Mesothelial cell of epicardium (in vitro differentiated cells): ENCODE results near the gene TYK2. TPM values are rescaled to one million over a fixed set of nuclear protein-coding genes. Genes with fewer than 3 reads are reported as not detected.

Source experiments
- DNase-seq, 2 experiments: peaks; one replicate each; pipeline ENCODE4 v3.0.0; 2021; ENCODE audit warnings: low spot score in 2 of 2; ENCODE audit not compliant: unreplicated experiment in 2 of 2
- H3K27ac Mint-ChIP-seq: 2 replicates; pipeline ENCODE4 v1.8.0; 2021; ENCODE audit warnings: mixed read lengths
- H3K27me3 Mint-ChIP-seq: 2 replicates; pipeline ENCODE4 v1.8.0; 2021; ENCODE audit warnings: low read depth, mixed read lengths
- H3K36me3 Mint-ChIP-seq: 2 replicates; pipeline ENCODE4 v1.8.0; 2021; ENCODE audit warnings: mixed read lengths
- H3K4me1 Mint-ChIP-seq: 2 replicates; pipeline ENCODE4 v1.8.0; 2021; ENCODE audit warnings: mixed read lengths
- H3K4me3 Mint-ChIP-seq: 2 replicates; pipeline ENCODE4 v1.8.0; 2021; ENCODE audit warnings: mild to moderate bottlenecking, moderate library complexity, mixed read lengths
- H3K9me3 Mint-ChIP-seq: 2 replicates; pipeline ENCODE4 v1.8.0; 2021; ENCODE audit warnings: mixed read lengths
- CTCF ChIP-seq: fragments of 200-600 bp; sonication (generic); IDR thresholded peaks from one replicate; pipeline ENCODE4 v1.5.0; 2021; ENCODE audit warnings: antibody characterized with exemption; ENCODE audit not compliant: unreplicated experiment
- total RNA-seq: library from RNA; stranded (reverse); gene quantifications from 3 replicates; pipeline ENCODE4 v1.2.1, GENCODE V29; 2021

Gene TYK2
- total RNA-seq, 1 donor from 2014 or later, result 142 TPM

- Mint-ChIP-seq H3K4me1 (no peaks in the 10 kb centered on the region), H3K27ac (no peak overlapping the region), H3K27me3 (no peaks in the 10 kb centered on the region), H3K36me3 (peaks cover 39% of the 10 kb centered on the region), H3K9me3 (peaks cover 7% of the 10 kb centered on the region), H3K4me3 (no peak overlapping the region)
- no peak for TF ChIP-seq CTCF
- DNase-seq, result no peak
Measured at GRCh38 chr19:10365518-10365917, 14.9 kb downstream of the TYK2 start.

GRCh38 chr19:10364644-10365043 is 15.7 kb downstream of the TYK2 start:
- Mint-ChIP-seq H3K4me1 (no peaks in the 10 kb centered on the region), H3K4me3 (no peak overlapping the region), H3K9me3 (peaks cover 7% of the 10 kb centered on the region), H3K27me3 (no peaks in the 10 kb centered on the region), H3K27ac (no peak overlapping the region), H3K36me3 (peaks cover 37% of the 10 kb centered on the region)
- no peak for DNase-seq
- no peak for TF ChIP-seq CTCF

- Mint-ChIP-seq H3K9me3 (no peaks in the 10 kb centered on the region), H3K27me3 (no peaks in the 10 kb centered on the region), H3K4me1 (no peaks in the 10 kb centered on the region), H3K36me3 (peaks cover 33% of the 10 kb centered on the region), H3K27ac (no peak overlapping the region), H3K4me3 (no peak overlapping the region)
- no peak for DNase-seq
- TF ChIP-seq CTCF, result no peak
Measured at GRCh38 chr19:10363789-10364281, 16.5 kb downstream of the TYK2 start.

- TF ChIP-seq CTCF, result no peak
- Mint-ChIP-seq H3K4me1 (no peaks in the 10 kb centered on the region), H3K4me3 (no peak overlapping the region), H3K27me3 (no peaks in the 10 kb centered on the region), H3K9me3 (no peaks in the 10 kb centered on the region), H3K27ac (no peak overlapping the region), H3K36me3 (peaks cover 24% of the 10 kb centered on the region)
- DNase-seq, result no peak
Measured at GRCh38 chr19:10362259-10362658, 18.1 kb downstream of the TYK2 start.

GRCh38 chr19:10361569-10362011 is 18.8 kb downstream of the TYK2 start:
- Mint-ChIP-seq H3K27ac (no peak overlapping the region), H3K4me1 (no peaks in the 10 kb centered on the region), H3K9me3 (no peaks in the 10 kb centered on the region), H3K27me3 (no peaks in the 10 kb centered on the region), H3K36me3 (peaks cover 20% of the 10 kb centered on the region), H3K4me3 (no peak overlapping the region)
- TF ChIP-seq CTCF, result no peak
- DNase-seq, result no peak

- no peak overlapping the region for H3K4me3 Mint-ChIP-seq
- H3K27me3 Mint-ChIP-seq, result no peaks in the 10 kb centered on the region
- H3K9me3 Mint-ChIP-seq, result no peaks in the 10 kb centered on the region
- H3K4me1 Mint-ChIP-seq, result peaks cover 7% of the 10 kb centered on the region
- DNase-seq, result no peak
- no peak for TF ChIP-seq CTCF
- H3K27ac Mint-ChIP-seq, result no peak overlapping the region
- H3K36me3 Mint-ChIP-seq, result peaks cover 29% of the 10 kb centered on the region
Measured at GRCh38 chr19:10356431-10356830, 23.9 kb downstream of the TYK2 start.
